ENCODE data around the gene OAT. TPM values are rescaled to one million over a fixed set of nuclear protein-coding genes. Genes with fewer than 3 reads are reported as not detected.

The OAT gene
- total and polyA plus RNA-seq, 4 donors: 26.2 to 75.3 (median 53.7) TPM

DNA sequence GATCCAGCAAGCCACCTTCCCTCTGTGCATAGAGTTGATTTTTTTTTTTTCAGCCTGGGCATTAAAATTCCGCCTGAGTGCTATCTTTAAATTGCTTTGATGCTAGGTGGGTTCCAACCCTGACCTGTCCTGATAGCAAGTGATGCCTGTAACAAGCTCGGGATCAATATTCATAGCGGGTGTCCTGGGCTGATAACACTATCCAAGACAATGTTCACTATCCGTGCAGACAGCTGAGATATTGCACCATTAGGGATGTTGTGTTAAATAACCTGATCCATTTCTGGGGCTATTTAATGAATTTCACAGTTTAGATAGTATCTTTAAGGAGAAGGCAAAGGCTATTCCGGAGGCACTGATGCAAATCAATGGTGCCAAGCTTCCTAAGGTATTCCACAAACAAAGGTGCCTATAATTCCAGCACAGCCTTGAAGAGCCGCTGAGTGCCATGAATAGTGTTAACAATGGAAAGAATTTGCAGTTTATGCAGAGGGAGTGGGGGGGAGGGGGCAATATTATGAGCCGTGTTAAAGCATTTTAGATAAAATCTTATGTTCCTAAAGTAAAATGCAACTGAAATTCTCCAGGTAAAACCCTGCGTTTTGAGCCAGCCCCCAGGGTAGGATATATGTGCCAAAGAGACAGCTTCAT is 35.4 kb upstream of the OAT start:
- Histone ChIP-seq H3K4me1 (ENCODE audit: control insufficient read depth in 5 of 5, insufficient read depth in 5 of 5, low read length in 5 of 5) (peaks cover 0 to 12% (median 7%) of the 10 kb centered on the region in 5 donors), H3K9ac (ENCODE audit: insufficient read depth in 1 of 2, low read length in 2 of 2) (no peak overlapping the region), H3K4me3 (no peak overlapping the region), H3K9me3 (ENCODE audit: control insufficient read depth in 4 of 4, insufficient read depth in 3 of 4, low read length in 3 of 4) (no peaks in the 10 kb centered on the region), H3K36me3 (ENCODE audit: control insufficient read depth in 4 of 4, insufficient read depth in 4 of 4, low read length in 4 of 4) (no peaks in the 10 kb centered on the region), H3K27me3 (ENCODE audit: control insufficient read depth in 3 of 3, insufficient read depth in 3 of 3, low read length in 2 of 3) (peaks cover 16 to 66% (median 57%) of the 10 kb centered on the region in 3 donors), H3K27ac (ENCODE audit: low read depth in 1 of 2, low read length in 1 of 2) (no peak overlapping the region)
- 21 to 26% methylated on average over 8 of the region's 8 CpGs for WGBS, 2 donors
- DNase-seq (no peak), ATAC-seq (ENCODE audit: insufficient read depth, low FRiP score) (no peak)
- TF ChIP-seq, protein P1, sequence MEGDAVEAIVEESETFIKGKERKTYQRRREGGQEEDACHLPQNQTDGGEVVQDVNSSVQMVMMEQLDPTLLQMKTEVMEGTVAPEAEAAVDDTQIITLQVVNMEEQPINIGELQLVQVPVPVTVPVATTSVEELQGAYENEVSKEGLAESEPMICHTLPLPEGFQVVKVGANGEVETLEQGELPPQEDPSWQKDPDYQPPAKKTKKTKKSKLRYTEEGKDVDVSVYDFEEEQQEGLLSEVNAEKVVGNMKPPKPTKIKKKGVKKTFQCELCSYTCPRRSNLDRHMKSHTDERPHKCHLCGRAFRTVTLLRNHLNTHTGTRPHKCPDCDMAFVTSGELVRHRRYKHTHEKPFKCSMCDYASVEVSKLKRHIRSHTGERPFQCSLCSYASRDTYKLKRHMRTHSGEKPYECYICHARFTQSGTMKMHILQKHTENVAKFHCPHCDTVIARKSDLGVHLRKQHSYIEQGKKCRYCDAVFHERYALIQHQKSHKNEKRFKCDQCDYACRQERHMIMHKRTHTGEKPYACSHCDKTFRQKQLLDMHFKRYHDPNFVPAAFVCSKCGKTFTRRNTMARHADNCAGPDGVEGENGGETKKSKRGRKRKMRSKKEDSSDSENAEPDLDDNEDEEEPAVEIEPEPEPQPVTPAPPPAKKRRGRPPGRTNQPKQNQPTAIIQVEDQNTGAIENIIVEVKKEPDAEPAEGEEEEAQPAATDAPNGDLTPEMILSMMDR (IDR thresholded peaks at IDR 0.05; ENCODE audit: control extremely low read depth, extremely low read depth): no peak

DNA sequence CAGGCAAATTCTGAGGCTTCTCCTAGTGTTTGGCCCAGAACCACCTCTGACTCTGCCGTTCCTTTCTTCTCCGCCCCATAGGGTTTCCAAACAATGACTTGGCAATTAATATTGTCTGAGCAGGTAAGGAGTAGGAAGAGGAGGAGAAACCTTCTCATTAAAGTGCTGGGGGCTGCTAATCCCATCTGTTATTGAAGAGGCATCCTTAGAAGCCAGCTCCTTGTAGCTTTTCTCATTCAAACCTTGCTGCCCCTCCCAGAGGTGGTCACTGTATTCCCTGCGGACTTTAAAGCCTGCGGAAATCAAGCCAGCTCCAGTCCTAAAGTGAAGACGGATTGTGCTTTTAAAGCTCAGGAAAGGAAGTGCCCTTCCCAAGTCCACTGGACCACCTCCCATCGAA is 32.6 kb upstream of the OAT start:
- DNase-seq: no peak

DNA sequence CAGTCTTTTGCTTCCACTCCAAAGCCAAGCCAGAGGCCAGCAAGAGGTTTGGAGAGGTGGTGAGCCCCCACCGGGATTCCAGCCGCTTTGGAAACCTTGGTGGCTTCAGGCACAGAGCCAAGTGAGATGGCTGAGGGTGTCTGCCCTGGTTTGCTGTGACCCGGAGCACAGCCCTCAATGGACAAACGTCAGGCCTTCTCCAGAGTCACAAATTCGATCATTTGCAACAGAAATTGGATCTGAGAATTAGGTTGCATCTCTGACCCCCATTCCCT is 32.0 kb upstream of the OAT start:
- Histone ChIP-seq H3K4me1 (ENCODE audit: control insufficient read depth in 5 of 5, insufficient read depth in 5 of 5, low read length in 5 of 5) (peaks cover 0 to 22% (median 12%) of the 10 kb centered on the region in 5 donors), H3K27me3 (ENCODE audit: control insufficient read depth in 3 of 3, insufficient read depth in 3 of 3, low read length in 2 of 3) (peaks cover 31 to 85% (median 72%) of the 10 kb centered on the region in 3 donors), H3K9me3 (ENCODE audit: control insufficient read depth in 4 of 4, insufficient read depth in 3 of 4, low read length in 3 of 4) (no peaks in the 10 kb centered on the region), H3K36me3 (ENCODE audit: control insufficient read depth in 4 of 4, insufficient read depth in 4 of 4, low read length in 4 of 4) (no peaks in the 10 kb centered on the region), H3K9ac (ENCODE audit: insufficient read depth in 1 of 2, low read length in 2 of 2) (no peak overlapping the region), H3K27ac (ENCODE audit: low read depth in 1 of 2, low read length in 1 of 2) (no peak overlapping the region), H3K4me3 (no peak overlapping the region)
- 13% methylated on average over 5 of the region's 5 CpGs for WGBS, 2 donors
- TF ChIP-seq, protein P1 (IDR thresholded peaks at IDR 0.05; ENCODE audit: control extremely low read depth, extremely low read depth): no peak
- no peak for ATAC-seq (ENCODE audit: insufficient read depth, low FRiP score)
- DNase-seq: no peak

More for the DNA sequence above, 32.6 kb upstream of the OAT start:
- no peak overlapping the region for H3K27ac ChIP-seq (ENCODE audit: low read depth in 1 of 2, low read length in 1 of 2)
- no peak overlapping the region for H3K4me3 ChIP-seq
- peaks cover 32 to 85% (median 71%) of the 10 kb centered on the region in 3 donors for H3K27me3 ChIP-seq (ENCODE audit: control insufficient read depth in 3 of 3, insufficient read depth in 3 of 3, low read length in 2 of 3)
- TF ChIP-seq, protein P1 (IDR thresholded peaks at IDR 0.05; ENCODE audit: control extremely low read depth, extremely low read depth): no peak
- no peaks in the 10 kb centered on the region for H3K36me3 ChIP-seq (ENCODE audit: control insufficient read depth in 4 of 4, insufficient read depth in 4 of 4, low read length in 4 of 4)
- H3K9me3 ChIP-seq (ENCODE audit: control insufficient read depth in 4 of 4, insufficient read depth in 3 of 4, low read length in 3 of 4): no peaks in the 10 kb centered on the region
- H3K9ac ChIP-seq (ENCODE audit: insufficient read depth in 1 of 2, low read length in 2 of 2): no peak overlapping the region
- H3K4me1 ChIP-seq (ENCODE audit: control insufficient read depth in 5 of 5, insufficient read depth in 5 of 5, low read length in 5 of 5): peaks cover 0 to 22% (median 12%) of the 10 kb centered on the region in 5 donors
- no peak for ATAC-seq (ENCODE audit: insufficient read depth, low FRiP score)
- WGBS, 2 donors: 14 to 19% methylated on average over 6 of the region's 6 CpGs
